GM19324 (cell line): Measurements from ENCODE around the gene CALR3.
"Not testable (repeated sequence)": the region's sequence is repeated elsewhere in the genome, so short reads cannot be mapped to it uniquely, and the experiment has no call there.

ENCODE experiments used
- ATAC-seq: cut with Tn5 transposase; IDR thresholded peaks from one replicate; pipeline ENCODE4 v1.9.1; 2021; ENCODE audit warnings: mild to moderate bottlenecking, moderate library complexity; ENCODE audit not compliant: unreplicated experiment, low FRiP score

CALR3 gene

DNA sequence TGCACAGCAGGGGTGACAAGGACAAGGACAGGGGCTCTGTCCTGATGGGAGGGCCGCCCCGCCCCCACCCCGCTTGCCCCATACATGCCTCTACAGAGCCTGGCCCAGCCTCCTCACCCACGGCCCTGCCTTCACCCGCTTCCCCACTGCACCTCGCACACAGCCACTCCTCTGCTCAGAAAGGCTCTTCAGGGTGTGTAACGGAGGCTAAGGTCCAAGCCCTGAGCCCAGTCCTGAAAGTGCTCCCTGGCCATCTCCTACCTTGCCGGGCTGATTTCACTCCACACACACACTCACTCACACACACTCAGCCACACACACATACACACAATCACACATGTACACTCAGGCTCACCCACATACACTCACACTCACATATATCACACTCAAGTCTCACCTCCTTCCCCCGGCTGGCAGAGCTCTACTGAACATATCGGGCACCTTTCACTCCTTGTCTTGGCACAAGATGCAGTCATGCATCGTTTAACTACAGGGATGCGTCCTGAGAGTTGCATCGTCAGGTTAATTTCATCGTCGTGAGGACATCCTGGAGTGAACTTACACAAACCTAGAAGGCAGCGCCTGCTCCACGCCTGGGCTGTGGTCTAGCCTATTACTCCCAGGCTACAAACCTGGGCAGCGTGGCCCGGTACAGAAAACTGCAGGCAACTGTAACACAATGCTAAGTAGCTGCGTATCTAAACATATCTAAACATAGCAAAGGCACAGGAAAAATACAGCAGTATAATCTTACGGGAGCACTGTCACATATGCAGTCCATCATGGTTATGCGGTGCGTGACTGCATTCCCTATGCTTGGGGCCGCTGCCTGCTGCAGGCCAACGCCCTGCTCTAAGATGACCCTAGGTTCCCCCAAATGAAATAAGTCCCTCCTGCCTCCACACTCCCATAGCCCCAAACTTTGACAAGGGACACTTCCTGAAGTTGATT, 37.3 kb downstream of the CALR3 start:
- no peak for ATAC-seq

DNA sequence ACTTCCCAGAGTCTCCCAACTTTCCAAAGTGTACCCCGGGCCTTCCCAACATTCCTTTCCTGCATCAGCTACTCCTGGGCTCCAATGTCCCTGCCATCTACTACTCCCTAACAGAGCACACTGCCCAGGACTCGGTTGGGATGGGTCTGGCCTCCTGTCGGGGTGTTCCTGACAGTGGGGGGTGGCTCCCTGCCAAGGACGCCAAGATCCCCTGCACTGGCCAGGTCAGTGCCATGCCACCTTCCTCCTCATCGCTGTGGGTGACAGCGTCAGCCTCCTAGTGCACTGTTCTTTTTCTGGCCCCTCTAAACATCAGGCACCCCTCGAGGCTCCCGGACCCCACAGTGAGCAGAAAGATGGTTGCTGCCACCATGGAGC, 38.0 kb downstream of the CALR3 start:
- no peak for ATAC-seq

DNA sequence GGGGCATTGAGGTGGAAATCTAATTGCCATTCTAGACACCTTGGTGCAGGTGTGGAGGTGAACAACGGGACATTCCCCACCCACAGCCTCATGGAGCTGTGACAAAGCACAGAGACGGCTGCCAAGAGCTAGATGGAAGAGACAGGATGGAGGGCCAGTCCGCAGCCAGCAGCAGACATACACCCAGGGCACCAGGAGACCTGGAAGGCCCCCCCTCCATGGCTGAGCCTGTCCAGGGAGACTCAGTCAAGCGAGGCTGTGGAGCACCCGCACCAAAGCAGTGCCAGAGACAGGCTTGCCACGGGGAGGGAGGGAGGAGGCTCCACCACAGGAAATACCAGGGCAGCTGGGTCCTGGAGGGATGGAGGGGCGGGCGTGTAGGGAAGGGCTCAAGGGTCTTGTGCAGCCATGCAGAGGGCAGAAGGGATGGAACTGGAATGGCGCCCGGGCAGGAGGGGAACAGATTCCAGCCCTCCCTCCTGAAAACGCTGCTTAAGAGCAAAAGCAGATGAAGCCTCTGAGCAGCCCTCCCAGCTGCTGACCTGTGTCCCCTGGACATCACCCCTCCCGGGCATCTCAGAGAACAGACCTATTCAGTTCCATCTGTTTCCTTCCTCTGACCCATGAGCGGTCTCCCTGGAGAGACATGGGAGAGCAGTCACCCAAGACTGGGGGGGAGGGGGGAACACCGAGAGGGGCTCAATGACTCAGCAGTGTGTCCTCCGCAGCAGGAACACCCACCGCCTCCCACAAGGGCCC, 38.6 kb downstream of the CALR3 start:
- ATAC-seq: no peak

GRCh38 chr19:16456652-16457194, 39.2 kb downstream of the CALR3 start:
- no peak for ATAC-seq

- ATAC-seq: no peak
These were observed 40.5 kb downstream of the CALR3 start for GRCh38 chr19:16455489-16455888.

DNA sequence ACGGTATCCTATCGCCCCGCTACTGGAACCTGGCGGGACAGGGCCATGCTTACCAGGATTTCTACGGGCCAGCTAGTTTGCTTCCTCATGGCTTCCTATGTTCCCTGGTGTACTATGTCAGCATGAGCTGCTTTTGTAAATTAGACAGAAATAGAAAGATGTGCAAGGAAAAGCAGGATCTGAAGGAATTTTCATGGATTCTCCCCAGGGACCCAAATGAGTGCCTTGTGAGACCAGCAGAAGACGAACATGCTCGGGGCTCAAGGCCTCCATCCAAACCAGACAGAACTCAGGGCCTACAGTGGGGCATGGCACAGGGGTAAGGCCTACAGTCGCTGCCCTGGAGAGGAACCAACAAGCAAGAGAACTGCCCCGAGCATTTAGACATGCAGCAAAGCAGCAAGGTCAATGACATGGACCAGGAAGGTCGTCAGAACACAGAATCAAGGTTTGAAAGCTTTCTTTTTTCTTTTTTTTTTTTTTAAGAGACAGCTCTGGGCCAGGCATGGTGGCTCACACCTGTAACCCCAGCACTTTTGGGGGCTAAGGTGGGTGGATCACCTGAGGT, 41.5 kb downstream of the CALR3 start:
- no peak for ATAC-seq

GRCh38 chr19:16452325-16452724, 43.6 kb downstream of the CALR3 start:
- no peak for ATAC-seq

DNA sequence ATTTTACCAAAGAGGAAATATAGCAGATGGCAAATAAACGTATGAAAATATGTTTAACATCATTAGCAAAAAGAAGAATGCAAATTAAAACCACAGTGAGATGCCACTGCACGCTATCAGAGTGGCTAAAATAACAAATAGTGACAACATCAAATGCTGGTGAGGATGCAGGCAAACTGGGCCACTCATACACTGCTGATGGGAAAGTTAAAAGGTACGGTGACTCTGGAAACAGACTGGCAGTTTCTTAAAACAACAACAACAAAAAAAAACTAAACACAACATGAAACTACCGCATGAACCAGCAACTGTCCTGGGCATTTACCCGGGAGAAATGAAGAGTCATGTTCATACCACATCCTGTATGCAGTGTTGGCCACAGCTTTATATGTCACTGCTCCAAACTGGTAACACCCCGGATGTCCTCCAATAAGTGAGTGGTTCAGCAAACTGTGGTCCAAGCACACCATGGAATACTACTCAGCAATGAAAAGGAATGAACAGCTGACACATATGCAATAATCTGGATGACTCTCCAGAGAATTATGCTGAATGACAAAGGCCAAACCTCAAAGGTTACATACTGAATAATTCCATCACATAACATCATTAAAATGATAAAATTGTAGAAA, 46.5 kb downstream of the CALR3 start:
- ATAC-seq: peak; percentile 42

- not testable (repeated sequence) for ATAC-seq
These were observed 47.1 kb downstream of the CALR3 start for GRCh38 chr19:16448872-16449271.

GRCh38 chr19:16446724-16447368, 49.1 kb downstream of the CALR3 start:
- ATAC-seq: no peak

DNA sequence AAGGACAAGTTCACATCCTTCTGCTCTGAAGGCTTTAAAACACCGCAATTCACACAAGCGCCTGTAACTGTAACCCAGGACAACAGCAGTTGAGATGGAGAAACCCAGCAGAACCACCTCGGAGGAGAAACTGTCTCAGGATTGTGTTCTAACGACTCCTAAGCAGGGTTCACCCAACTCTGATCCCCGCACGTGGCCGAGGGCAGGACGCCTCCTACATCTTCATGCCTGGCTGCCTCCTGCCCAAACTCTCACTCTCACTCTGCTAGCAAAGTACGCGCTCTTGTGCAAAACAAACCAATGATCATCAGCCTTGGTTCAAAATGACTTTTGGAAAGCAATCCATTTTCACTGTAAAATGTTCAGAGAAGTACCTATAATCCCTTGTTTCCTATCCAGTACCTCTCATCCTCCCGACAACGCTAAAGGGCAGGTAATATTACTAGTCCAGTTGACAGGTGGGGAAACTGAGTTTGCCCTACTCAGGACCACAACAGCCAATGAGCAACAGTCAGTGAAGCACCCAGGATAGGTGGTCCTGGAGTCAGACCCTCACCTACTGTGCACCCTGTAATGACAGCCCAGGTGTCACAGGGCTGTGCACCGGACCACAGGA, 49.8 kb downstream of the CALR3 start:
- ATAC-seq: peak; percentile 26

GRCh38 chr19:16445238-16446107, 50.5 kb downstream of the CALR3 start:
- ATAC-seq: peak; percentile 40

DNA sequence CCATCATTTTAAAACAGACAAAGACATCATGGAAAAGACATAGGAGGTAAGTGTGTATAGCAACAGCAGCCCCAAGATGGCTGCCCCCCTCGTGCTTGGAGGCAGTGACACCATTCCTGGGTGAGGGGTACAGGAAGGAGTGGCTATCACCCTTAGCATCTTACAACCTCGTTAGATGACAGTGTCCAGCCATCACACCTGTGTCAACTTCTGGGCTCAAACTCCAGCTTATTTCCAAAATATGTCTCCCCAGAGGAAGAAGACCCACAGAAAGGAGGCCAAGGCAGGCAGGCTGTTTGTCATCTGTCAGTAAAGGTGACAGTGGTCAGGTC, 51.7 kb downstream of the CALR3 start:
- ATAC-seq: no peak

GRCh38 chr19:16442386-16443276, 53.3 kb downstream of the CALR3 start:
- no peak for ATAC-seq

GRCh38 chr19:16441661-16442162, 54.3 kb downstream of the CALR3 start:
- ATAC-seq: no peak

GRCh38 chr19:16436780-16437332, 59.1 kb downstream of the CALR3 start:
- ATAC-seq: no peak

DNA sequence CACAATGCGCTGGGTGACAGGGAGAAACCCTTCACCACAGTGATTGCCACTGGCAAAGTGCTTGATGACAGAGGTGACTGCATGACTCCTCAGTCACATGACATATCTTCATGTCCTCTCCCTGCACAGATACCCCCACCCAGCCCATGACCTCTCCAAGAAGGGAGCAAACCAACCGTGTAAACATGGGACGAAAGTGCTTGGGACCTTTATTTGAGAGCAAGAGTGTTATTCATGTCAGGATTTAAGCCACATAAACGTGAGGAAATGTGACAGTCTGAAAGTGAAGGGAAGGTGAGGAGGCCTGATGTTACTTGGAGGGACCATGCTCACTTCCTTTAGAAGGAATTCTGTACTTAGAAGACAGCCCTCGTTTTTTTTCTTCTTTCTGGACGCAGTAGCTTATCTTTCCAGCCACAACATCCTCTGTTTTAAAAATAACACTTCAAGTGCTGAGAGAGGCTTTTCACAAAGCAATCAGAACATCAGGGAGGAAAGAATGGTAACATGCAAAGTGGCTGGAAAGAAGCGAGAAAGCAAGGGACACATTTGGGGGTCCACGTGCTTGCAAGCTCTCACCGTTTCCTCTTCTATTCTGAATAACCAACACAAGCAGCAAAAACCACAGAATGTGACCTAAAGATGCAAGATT, 59.8 kb downstream of the CALR3 start:
- no peak for ATAC-seq
